HepG2 (cell line): ENCODE measurements around the gene UBXN6.

Source experiments
- E2F1 ChIP-seq: sonication (generic); formaldehyde crosslinking; IDR thresholded peaks from 2 replicates; pipeline ENCODE4 v1.5.0; 2020; ENCODE audit warnings: missing genetic modification reagents
- FOXK2 ChIP-seq: fragments of 450-650 bp; IDR thresholded peaks from 2 replicates; pipeline ENCODE4 v1.6.1; 2016
- POLR2A ChIP-seq, 2 experiments: IDR thresholded peaks; 2 replicates each; pipeline ENCODE4 v1.6.1; 2011; ENCODE audit warnings: low read depth in 2 of 2, low read length in 2 of 2, mild to moderate bottlenecking in 1 of 2, moderate library complexity in 1 of 2; ENCODE audit not compliant: insufficient read depth in 1 of 2
- RELA ChIP-seq: sonication (generic); formaldehyde crosslinking; IDR thresholded peaks from 2 replicates; pipeline ENCODE4 v1.4.0; 2020; ENCODE audit warnings: missing genetic modification reagents
- RXRB ChIP-seq: IDR thresholded peaks from 2 replicates; pipeline ENCODE4 v1.6.1; 2016; ENCODE audit warnings: borderline replicate concordance, missing genetic modification reagents, missing compliant biosample characterization
- SP1 ChIP-seq, 2 experiments: fragments of 450-650 bp in 1 of 2; sonication (generic) in 1 of 2; formaldehyde crosslinking in 1 of 2; IDR thresholded peaks; 2 replicates each; pipeline versions ENCODE4 v1.4.0 to v1.6.1; 2016 to 2020; ENCODE audit warnings: missing genetic modification reagents in 1 of 2
- USF2 ChIP-seq, 2 experiments: sonication (generic) in 1 of 2; formaldehyde crosslinking in 1 of 2; IDR thresholded peaks; 2 replicates each; pipeline versions ENCODE4 v1.5.1 to v1.6.1; 2011 to 2020; ENCODE audit warnings: borderline replicate concordance in 1 of 2, low read depth in 1 of 2, low read length in 1 of 2, mild to moderate bottlenecking in 1 of 2, missing genetic modification reagents in 1 of 2, moderate library complexity in 1 of 2
- YY1 ChIP-seq: IDR thresholded peaks from 2 replicates; pipeline ENCODE4 v1.6.1; 2011; ENCODE audit warnings: low read length, low read depth, moderate library complexity, mild to moderate bottlenecking; ENCODE audit not compliant: insufficient read depth, insufficient replicate concordance

- no peak for TF ChIP-seq YY1
- no peak for TF ChIP-seq E2F1 (CRISPR knock-in tag)
- TF ChIP-seq POLR2A (IDR thresholded peaks at IDR 0.05; ENCODE audit: insufficient read depth in 1 of 2, low read depth in 2 of 2, low read length in 2 of 2) = no peak
- no peak for TF ChIP-seq FOXK2
- no peak for TF ChIP-seq SP1 (IDR thresholded peaks at IDR 0.05)
- no peak for TF ChIP-seq SP1 (CRISPR knock-in tag; IDR thresholded peaks at IDR 0.05)
- TF ChIP-seq USF2 (IDR thresholded peaks at IDR 0.05; ENCODE audit: low read depth, low read length) = no peak
- no peak for TF ChIP-seq USF2 (CRISPR knock-in tag; IDR thresholded peaks at IDR 0.05; ENCODE audit: borderline replicate concordance)
- TF ChIP-seq RELA (CRISPR knock-in tag) = no peak
- no peak for TF ChIP-seq RXRB
Observed at GRCh38 chr19:4499855-4500254, 42.3 kb upstream of the UBXN6 start.
